Measurements from ENCODE around the gene NUP155. TPM values are rescaled to one million over a fixed set of nuclear protein-coding genes. Genes with fewer than 3 reads are reported as not detected.
A peak's percentile ranks its signal among the peaks of the same experiment; 100 is the strongest.

NUP155 gene
- total and polyA plus RNA-seq, 2 of the 4 experiments (the other 2 are of a cell fraction), result 7.5 to 43.9 TPM

GRCh38 chr5:37310360-37310759, 60.5 kb downstream of the NUP155 start:
- no peak overlapping the region for H2BK5ac ChIP-seq (ENCODE audit: low read depth, low read length, poor library complexity, severe bottlenecking)
- no peak overlapping the region for H3K14ac ChIP-seq (replicated peaks; ENCODE audit: low read depth, low read length)
- H3K4me1 ChIP-seq (ENCODE audit: control insufficient read depth, insufficient read depth, low read length), result no peaks in the 10 kb centered on the region
- ChIA-PET CTCF (interaction anchor here (0.6 kb wide), 1 partner anchor 34 kb away, joined by 6 read pairs; no protein-coding TSS in a partner anchor), POLR2A (ENCODE audit: unreplicated experiment) (no interaction called here)
- no peaks in the 10 kb centered on the region for H4K20me1 ChIP-seq (ENCODE audit: insufficient read depth, low read length)
- no peak overlapping the region for H2BK120ac ChIP-seq (ENCODE audit: low read depth, low read length)
- ATAC-seq (ENCODE audit: low read depth), result no peak
- 0 out of 4 replicates have a peak, but pooled peaks cover 0 to 3% of the 10 kb centered on the region in 2 experiments for H3K79me1 ChIP-seq (ENCODE audit: low read depth in 1 of 2, low read length in 2 of 2)
- H3K9me1 ChIP-seq (ENCODE audit: insufficient read depth, low read length), result no peaks in the 10 kb centered on the region
- no peak overlapping the region for H3K23ac ChIP-seq (ENCODE audit: low read depth, low read length)
- H2BK20ac ChIP-seq (ENCODE audit: low read depth, low read length), result no peak overlapping the region
- no peak overlapping the region for H3K56ac ChIP-seq (ENCODE audit: extremely low read depth, insufficient read depth, low read length)
- no peaks in the 10 kb centered on the region for H3K27me3 ChIP-seq (ENCODE audit: control insufficient read depth, insufficient read depth, low read length)
- H3K36me3 ChIP-seq (ENCODE audit: control insufficient read depth, insufficient read depth, low read length), result peaks cover 38% of the 10 kb centered on the region
- no peak overlapping the region for H2AFZ ChIP-seq (replicated peaks; ENCODE audit: low read length, poor library complexity)
- no peak for TF ChIP-seq CTCF (conservative IDR thresholded peaks at IDR 0.05; ENCODE audit: low read depth, low read length)
- peak; percentile 44 for TF ChIP-seq CEBPB (IDR thresholded peaks at IDR 0.05; ENCODE audit: low read depth, low read length)
- no peak overlapping the region for H3K4me2 ChIP-seq (ENCODE audit: low read depth, low read length)
- intact Hi-C loops (cut with micrococcal nuclease) (no loop called here), dilution Hi-C loops (cut with HindIII; ENCODE audit: low sequenced_read_pairs, unreplicated experiment) (no loop called here), in situ Hi-C loops (cut with MboI; ENCODE audit: low sequenced_read_pairs) (no loop called here)
- WGBS, 2 experiments (ENCODE audit: extremely low coverage in 2 of 2, insufficient read length in 1 of 2), result no CpG with 5 or more reads among the region's 1 CpG
- H2AK5ac ChIP-seq (ENCODE audit: low read depth, low read length), result no peak overlapping the region
- no peak overlapping the region for H4K8ac ChIP-seq (ENCODE audit: low read depth in 2 of 2, low read length in 2 of 2)
- no TSS peak for BruUV-seq (replicated peaks)
- no peak overlapping the region for H3K18ac ChIP-seq (ENCODE audit: low read depth, low read length)
- H3K4ac ChIP-seq (ENCODE audit: low read depth, low read length), result no peak overlapping the region
- no peaks in the 10 kb centered on the region for H3K9me3 ChIP-seq (ENCODE audit: control insufficient read depth, insufficient read depth, low read length)
- H3K27ac ChIP-seq (ENCODE audit: insufficient read depth, low read length), result no peak overlapping the region
- no peak overlapping the region for H3K9ac ChIP-seq (ENCODE audit: low read depth, low read length)
- no peak for DNase-seq
- H4K91ac ChIP-seq (ENCODE audit: insufficient read depth, low read depth, low read length), result no peak overlapping the region
- no peak overlapping the region for H4K5ac ChIP-seq (ENCODE audit: low read depth, low read length)
- no peak overlapping the region for H2AK9ac ChIP-seq (replicated peaks; ENCODE audit: low read depth, low read length, poor library complexity)
- no peak overlapping the region for H3K4me3 ChIP-seq (ENCODE audit: insufficient read depth, low read depth, low read length)
- H2BK15ac ChIP-seq (ENCODE audit: low read depth, low read length), result no peak overlapping the region

All from IMR-90 (cell line).